Hypothalamus (tissue), 51 donors: ENCODE data around the gene CDC37.

Experiments
- DNase-seq, 51 donors: peaks; one replicate each; lab custom pipeline; 2025; lab: John Stamatoyannopoulos, UW

Gene CDC37

DNA sequence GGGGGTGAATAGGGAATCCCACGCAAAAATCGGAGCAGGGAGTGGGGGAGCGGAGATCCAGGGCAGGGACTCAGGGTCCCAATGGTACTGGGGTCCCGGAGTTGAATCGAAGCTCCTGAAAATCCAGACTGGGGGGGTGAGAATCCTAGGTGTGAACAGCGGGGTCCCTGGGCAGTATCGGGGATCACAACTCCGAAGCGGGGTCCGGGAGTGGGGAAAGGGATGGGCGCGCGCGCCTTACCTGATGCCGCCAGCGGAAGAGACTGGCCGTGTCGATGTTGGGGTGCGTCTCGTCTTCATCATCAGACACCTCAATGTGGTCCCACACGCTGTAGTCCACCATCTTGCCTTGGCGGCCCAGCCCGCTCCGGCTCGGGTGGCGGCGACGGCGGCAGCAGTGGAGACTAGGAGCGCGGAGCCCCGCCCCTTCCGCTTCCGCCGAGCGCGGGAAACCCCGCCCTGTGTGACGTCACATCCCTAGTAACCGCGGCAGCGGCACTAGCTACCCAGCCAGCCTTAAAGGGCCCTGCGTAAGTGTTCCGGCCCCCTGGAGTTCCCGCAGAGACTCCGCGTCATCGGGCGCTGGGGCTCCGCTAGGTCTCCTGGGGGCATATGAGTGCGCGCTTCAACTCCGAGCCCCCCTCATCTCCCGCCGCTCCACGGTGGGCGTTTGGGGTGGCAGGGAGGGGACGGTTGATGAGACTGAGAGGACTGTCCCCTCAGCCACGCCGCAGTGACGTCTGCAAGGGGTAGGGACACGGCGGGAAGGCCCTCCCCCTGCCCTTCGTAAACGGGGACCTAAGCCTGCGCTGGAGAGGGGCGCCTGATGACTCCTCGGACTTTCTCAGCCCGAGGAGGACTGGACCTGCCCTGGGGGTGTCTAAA lies at the start of gene CDC37:
TSS of gene CDC37 (minus strand) at position 406 of the 885 bp plus-strand sequence. CDS start at position 343, 63 bp downstream.
- peak; percentile 51 to 98 (median 93) for DNase-seq

DNA sequence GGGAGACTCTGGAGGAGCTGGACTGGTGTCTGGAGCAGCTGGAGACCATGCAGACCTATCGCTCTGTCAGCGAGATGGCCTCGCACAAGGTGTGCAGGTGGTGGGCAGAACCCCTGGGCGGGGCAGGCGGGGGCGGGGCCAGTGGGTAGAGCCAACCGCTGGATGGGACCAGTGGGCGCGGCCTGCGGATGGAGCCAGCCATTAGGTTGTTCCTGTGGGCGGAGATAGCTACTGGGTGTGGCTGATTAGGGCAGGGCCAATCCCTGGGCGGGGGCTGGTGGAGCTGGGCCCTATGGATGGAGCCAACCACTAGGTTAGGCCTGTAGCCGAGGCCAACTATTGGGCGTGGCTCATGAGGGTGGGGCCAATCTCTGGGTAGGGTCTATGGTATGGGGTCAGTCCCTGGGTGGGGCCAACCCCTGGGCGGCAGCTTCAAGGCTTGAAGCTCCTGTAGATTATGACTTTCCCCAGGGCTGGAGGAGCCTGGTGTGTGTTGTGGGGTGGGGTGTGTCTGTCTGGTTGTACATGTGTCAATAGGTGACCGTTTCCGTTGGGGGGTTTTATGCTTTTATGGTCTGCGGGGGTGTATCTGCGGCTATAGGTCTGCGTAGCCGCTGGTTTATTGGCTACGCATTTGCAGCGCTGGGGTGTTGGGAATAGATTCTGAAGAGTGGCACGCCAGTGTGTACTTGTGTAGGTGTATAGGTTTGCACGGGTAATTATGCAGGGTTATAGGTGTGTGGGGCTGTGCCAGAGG lies 47.7 kb upstream of the CDC37 start:
- no peak for DNase-seq

DNA sequence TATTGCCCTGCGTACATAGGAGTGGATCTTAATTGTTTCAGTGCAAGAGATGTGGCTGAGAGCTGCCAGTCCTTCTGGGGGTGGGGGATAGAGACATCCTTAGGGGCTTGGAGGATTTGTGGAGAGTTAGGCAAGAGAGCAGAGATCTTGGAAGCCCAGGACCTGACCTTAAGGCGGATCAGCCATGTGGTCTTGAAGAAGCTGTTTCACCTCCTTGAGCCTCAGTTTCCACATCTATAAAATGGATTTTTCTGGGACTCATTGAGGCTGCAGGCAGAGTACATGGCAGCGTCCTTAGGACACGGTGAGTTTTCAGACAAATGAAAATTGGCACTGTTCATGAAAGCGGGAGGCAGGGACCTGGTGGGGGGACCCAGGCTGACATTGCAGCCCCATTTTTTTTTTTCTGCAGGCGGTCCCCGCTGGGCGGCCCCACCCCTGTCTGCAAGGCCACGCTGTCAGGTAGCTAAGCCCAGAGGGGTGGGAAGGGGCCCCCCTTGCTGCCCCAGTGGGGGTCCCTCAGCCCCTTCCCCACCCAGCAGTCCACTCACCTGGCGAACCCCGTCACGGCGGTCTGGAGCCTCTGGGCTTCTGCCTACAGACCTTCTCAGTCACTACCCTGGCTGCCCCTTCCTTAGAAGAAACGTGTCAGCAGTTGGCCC lies 47.0 kb upstream of the CDC37 start:
- DNase-seq: no peak

DNA sequence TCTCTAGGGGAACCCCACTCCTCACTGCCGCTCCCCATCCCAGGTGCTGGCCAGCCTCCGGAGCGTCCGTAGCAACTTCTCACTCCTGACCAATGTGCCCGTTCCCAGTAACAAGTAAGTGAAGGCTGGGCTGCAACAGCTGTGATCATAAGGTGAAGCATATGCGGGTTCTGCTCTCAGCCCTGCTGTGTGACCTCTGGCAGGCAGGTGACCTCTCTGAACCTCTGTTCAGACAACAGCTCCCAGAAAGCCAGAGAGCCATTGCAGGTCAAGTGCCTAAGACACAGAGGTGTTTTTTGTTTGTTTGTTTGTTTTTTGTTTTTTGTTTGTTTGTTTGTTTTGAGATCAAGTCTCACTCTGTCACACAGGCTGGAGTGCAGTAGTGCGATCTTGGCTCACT lies 45.7 kb upstream of the CDC37 start:
- no peak for DNase-seq

DNA sequence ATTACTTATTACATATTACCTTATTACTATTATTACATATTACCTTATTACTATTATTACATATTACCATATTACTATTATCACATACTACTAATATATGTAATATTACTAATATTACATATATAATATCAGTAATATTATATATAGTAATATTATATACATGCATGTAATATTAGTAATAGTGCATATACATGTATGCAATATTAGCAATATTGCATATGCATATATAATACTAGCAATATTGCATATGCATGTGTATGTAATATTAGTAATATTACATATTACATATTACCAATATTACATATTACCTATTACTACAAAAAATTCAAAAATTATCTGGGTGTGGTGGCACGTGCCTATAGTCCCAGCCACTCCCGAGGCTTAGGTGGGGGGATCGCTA lies 39.4 kb upstream of the CDC37 start:
- DNase-seq: no peak

DNA sequence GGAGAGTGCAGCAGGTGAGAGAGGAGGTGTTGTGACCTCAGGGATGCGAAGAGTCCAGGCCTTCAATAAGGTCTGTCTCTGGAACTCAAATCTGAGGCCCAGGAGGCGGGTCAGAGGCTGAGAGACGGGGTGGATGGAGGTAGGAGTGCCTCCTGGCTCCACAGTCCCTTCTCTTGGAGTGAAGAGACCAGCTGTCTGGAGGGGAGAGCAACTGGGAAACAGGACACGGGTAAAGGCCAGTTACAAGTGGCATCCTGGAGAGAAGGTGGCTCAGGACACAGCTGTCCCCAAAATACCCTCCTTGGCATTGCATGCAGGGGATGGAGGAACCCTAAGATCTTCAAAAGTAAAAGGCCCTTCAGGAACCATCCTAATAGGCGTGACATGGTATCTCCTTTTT lies 36.2 kb upstream of the CDC37 start:
- DNase-seq: no peak

DNA sequence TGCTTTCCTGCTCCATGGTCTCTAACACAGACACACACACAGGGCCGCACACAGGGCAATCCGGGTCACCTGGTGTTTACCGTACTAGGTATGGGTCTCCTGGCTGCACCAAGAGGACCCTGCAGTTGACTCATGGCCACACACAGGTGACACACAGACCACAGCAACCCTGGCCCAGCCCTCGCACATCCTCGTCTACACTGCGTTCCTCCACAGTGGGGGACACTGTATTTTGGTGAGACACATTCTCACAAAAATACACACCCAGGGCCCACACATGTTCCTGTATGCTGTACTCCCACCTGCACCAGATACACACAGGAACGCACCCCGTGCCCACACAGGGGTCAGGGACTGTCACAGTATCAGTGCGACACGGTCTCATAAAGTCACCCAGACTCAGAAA lies 29.8 kb upstream of the CDC37 start:
- peak in 1 of 51 donors; percentile 70 for DNase-seq

DNA sequence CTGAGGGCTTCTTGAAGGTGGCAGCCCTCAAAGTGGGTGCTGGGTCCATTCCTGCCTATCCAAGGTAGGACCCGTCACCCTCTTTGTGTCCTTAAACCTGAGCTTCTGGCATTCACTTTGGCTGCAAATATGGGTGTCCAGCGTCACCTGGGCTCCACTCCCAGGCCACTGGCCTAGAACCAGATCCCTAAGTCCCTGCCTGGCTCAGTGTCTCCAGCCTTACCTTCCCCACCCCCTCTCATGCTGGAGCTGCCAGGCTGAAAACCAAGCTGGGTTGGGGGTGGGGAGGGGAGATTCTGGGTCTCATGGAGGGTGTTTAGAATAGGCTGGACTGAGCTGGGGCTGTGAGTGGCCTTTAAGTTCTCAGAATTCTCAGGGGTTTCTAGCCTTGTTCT lies 29.4 kb upstream of the CDC37 start:
- DNase-seq: no peak

DNA sequence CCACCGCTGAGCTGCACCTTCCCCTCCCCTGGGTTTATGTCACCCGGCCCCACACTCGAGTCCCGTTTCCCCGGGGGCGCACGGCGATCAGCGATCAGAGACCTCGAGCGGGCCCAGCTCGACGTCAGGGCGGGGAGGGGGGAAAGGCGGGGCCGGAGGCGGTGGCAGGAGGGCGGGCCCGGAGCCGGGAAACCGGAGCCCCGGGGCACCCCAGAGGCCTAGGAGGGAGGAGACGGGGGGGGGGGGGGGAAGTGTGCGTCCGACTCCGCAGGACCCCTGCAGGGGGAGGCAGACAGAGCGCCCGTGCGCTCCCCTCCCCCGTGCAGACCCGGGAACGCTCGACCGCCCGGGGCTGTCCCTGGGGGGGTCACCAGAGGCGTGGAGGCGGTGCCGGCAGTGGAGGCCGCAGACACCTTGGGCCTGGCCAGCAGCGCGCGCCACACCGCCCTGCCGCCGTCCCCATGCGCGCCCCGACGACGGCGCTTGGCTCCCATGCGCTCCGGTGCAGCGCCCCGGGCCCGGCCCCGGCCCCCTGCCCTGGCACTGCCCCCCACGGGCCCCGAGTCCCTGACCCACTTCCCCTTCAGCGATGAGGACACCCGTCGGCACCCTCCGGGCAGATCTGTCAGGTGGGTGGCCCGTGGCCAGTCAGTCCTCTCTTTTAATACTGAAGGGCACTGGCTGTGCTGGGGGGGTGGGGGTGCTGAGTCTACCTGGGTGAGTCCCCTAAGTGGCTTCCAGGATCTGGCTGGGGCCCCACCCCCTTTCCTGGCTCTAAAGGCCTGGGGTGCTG lies 28.8 kb upstream of the CDC37 start:
- DNase-seq: peak in 11 of 51 donors; percentile 5 to 49 (median 23)

DNA sequence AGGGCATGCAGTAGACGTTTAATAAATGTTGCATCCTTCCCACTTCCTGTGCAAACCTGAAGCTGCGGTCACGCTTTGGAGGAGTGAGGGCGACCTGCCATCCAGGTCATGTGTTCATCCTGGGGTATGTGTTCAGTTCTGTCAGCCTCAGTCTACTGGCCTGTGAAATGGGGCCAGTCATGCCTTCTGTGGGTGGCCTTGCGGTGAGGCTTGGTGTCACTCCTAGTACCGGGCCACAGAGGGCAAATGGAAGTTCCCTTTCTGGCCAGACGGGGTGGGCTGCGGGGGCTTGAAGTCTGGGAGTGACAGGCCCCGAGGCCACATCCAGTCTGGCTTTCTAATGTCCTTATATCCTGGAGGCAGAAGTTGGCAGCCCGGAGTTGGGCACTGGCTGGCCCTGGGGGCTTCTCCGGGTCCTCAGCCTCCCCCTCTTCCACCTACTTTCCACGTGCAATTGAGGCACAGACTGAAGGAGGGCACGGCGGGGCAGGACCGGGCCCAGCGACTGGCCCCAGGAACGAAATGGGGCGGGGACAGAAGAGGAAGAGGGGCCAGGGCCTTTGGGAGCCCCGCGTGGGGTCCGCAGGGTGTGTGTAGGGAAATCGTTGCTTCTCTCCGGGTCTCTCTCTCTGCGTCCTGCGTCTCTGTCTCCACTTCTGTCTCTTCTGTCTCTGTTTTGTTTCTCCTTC lies 28.1 kb upstream of the CDC37 start:
- peak in 1 of 51 donors; percentile 3 for DNase-seq

DNA sequence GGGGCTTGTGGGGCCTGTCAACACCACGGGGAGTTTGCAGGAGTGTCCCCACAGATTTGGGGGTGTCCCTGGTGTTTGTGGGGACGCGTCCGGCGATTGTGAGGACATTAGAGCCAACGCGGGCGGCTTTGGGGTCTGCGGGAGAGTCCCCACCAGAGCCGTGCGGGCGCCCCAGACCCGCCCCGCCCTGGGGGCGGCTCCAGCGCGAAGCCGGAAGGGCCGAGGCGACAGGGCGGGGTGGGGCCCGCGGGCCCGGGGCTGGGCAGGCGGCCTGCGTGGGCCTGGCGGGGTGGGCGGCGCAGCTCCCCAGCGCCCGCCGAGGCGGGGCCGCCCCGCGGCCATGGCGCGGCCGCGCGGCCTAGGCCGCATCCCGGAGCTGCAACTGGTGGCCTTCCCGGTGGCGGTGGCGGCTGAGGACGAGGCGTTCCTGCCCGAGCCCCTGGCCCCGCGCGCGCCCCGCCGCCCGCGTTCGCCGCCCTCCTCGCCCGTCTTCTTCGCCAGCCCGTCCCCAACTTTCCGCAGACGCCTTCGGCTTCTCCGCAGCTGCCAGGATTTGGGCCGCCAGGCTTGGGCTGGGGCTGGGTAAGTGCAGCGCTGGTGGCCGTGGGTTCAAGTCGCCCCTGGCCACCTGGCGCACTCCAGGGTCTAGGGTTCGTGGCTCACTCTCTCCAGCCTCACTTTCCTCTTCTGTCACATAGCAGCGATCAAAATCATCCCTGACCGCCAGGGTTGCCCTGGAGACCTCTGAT lies 27.3 kb upstream of the CDC37 start:
- peak in 4 of 51 donors; percentile 9 to 30 (median 21) for DNase-seq

DNA sequence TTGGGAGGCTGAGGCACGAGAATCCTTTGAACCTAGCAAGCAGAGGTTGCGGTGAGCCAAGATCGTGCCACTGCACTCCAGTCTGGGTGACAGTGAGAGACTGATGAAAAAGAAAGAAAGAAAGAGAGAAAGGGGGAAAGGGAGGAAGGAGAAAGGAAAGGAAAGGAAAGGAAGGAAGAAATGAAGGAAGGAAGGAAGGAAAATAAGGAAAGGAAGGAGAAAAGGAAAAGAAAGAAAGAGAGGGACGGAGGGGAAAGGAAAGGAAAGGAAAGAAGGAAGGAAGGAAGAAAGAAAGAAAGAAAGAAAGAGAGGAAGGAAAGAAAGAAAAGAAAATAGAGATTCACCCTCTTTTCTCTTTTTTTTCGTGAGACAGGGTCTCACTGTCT lies 25.6 kb upstream of the CDC37 start:
- no peak for DNase-seq

DNA sequence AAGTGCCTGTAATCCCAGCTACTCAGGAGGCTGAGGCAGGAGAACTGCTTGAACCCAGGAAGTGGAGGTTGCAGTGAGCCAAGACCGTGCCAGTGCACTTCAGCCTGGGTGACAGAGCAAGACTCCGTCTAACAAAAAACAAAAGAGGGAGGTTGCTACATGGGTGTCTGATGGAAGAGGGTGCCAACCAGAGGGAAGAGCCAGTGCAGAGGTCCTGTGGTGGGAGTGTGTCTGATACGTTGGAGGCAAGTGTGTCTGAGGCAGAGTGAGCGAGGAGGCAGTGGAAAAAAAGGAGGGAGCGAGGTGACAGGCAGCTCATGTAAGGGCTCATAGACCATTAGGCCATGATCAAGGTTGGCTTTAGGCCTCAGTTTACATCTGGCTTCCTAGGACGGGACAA lies 23.8 kb upstream of the CDC37 start:
- no peak for DNase-seq

DNA sequence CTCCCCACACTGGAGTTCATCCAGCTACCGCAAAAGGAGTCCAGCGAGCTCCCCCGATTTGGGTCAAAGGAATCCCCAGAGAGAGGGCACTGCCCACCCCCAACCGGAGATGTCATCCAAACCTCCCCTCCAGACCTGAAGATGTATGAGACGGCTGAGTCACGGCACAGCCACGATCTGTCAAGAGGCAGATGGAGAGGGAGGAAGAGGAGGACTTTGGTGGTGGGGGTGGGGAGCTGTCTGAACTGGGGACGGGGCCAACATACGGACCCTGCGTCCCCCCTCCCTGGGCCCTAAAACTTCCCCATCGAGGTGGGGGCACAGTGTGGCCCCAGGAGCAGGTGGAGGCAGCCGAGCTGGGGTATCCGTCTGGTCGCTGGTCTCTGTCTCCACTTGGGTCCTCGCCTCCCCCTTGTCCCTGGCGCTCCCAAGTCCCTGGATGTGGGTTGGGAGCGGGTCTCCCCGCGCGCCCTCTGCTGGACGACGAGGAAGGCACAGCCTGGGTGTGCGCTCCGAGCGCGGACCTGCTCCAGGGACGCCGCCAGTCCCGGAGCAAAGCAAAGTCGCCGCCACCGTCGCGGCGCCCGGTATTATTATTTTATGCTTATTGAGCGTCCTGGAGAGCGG lies 20.8 kb upstream of the CDC37 start:
- peak in 44 of 51 donors; percentile 5 to 79 (median 40) for DNase-seq

DNA sequence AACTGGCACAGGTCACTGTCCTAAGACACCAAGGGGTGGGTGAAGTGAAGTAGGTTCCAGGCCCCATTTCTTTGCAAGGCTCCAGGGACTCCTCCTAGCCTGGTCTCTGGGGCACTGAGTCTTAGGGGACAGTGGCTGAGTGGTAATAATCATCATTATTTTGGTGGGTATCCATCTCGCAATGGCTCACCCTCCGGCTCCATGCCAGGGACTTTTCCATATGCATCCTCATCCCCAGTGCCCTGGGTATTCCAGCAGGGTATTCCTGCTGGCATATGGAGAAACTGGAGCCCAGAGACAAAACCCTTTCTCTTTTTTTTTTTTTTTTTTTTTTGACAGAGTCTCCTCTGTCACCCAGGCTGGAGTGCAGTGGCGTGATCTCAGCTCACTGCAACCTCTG lies 19.5 kb upstream of the CDC37 start:
- DNase-seq: no peak

DNA sequence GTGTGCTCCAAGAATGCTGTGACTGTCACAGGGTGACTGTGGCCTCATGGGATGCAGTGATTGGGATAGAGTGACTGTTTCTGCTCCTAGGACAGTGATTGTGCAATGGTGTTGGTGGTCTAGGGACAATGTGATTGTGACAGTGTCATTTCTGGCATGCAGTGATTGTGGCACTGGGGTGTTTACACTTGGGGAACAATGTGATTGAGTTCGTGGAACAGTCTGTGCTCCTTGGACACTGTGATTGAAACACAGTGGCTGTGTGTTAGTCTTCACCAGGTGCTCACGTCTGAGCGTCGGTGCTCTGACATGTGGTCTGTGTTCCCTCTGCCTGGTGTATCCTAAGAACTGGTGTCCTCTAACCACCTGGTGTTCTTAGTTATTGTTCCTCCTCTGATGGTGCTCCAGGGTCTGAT lies 18.7 kb upstream of the CDC37 start:
- DNase-seq: no peak

DNA sequence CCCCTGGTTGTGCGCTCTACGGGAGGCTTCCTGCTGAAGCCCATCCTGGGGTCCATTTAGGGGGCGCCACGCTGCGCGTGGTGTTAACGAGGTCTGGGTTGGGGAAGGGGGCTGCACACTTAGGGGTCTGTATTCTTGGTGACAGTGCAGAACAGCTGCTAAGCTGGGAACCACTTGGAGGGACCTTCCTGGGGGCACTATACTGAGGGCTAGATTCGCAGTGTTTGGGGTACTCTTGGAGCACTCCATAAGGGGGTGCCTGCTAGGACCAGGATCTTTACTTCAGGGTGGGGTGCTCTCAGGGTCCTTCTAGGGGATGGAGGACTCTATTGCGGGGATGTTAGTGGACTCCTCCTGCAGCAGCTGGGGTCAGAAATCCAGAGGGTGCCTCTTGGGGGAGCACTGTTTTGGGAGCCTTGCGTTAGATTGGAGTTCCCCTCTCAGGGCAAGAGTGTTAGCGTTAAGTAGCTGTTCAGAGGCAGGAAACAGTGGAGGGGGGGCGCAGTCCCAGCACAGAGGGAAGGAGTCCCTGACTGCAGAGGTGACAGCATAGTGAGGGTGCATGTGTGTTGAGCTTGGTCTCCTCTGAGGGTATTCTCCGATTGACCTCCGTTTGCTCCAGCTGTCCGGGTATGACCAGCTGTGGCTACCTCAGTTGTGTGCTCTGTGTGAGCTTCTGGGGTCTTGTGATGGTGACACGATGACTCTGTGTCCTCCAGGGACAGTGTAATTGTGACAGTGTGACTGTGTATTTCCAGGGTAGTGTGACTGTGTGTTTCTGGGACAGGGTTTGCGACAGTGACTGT lies 18.1 kb upstream of the CDC37 start:
- no peak for DNase-seq
